ENCODE measurements around the gene KCNN4. TPM values are rescaled to one million over a fixed set of nuclear protein-coding genes. Genes with fewer than 3 reads are reported as not detected.

KCNN4 gene
- polyA plus RNA-seq, 1 of the 3 experiments (the other 2 are of a cell fraction), result 22.2 TPM

- no peak for TF ChIP-seq USF2 (IDR thresholded peaks at IDR 0.05; ENCODE audit: borderline replicate concordance, low read depth, low read length)
These were observed 7.1 kb downstream of the KCNN4 start (continued) for GRCh38 chr19:43773725-43774102.

GRCh38 chr19:43769256-43769655, 11.5 kb downstream of the KCNN4 start:
- Histone ChIP-seq H2AFZ (ENCODE audit: low read depth) (no peak overlapping the region), H3K79me2 (ENCODE audit: insufficient read depth) (no peaks in the 10 kb centered on the region), H3K9ac (no peak overlapping the region), H3K27ac (ENCODE audit: low read depth in 2 of 2, low read length in 1 of 2) (no peak overlapping the region), H3K4me1 (ENCODE audit: control insufficient read depth in 1 of 2, insufficient read depth in 2 of 2, low read depth in 1 of 2, low read length in 1 of 2) (peaks cover 7 to 11% of the 10 kb centered on the region in 2 experiments; a peak in 3 of 4 replicates), H3K36me3 (replicated peaks in 1 of 2; ENCODE audit: control insufficient read depth in 1 of 2, insufficient read depth in 2 of 2, low read length in 1 of 2) (no peaks in the 10 kb centered on the region), H3F3A (replicated peaks; ENCODE audit: insufficient read depth) (peaks cover 23% of the 10 kb centered on the region), H3K4me2 (no peak overlapping the region), H3K4me3 (ENCODE audit: low read depth in 2 of 2, low read length in 1 of 2) (no peak overlapping the region), H3K27me3 (ENCODE audit: insufficient read depth) (no peaks in the 10 kb centered on the region), H3K9me2 (no peaks in the 10 kb centered on the region), H4K20me1 (ENCODE audit: insufficient read depth) (no peaks in the 10 kb centered on the region), H3K9me3 (no peaks in the 10 kb centered on the region)
- TF ChIP-seq RXRA (IDR thresholded peaks at IDR 0.05; ENCODE audit: borderline replicate concordance, low read depth) (no peak), ELF1 (IDR thresholded peaks at IDR 0.05) (no peak), FOXM1 (IDR thresholded peaks at IDR 0.05; ENCODE audit: low read depth) (no peak)
- CTCF ChIA-PET, result interaction anchor here (0.9 to 5.4 kb wide), 4 partner anchors 7 to 24 kb away, joined by 5 to 46 read pairs (median 6); no protein-coding TSS in a partner anchor
- no peak for DNase-seq
- POLR2A ChIA-PET, result no interaction called here
- WGBS (ENCODE audit: low lambda C conversion rate), result 89% methylated on average over 14 of the region's 14 CpGs

GRCh38 chr19:43768273-43769050, 12.3 kb downstream of the KCNN4 start:
- Histone ChIP-seq H3K9me2 (no peaks in the 10 kb centered on the region), H3K4me2 (no peak overlapping the region), H2AFZ (ENCODE audit: low read depth) (no peak overlapping the region), H3K9ac (no peak overlapping the region), H3K4me3 (ENCODE audit: low read depth in 2 of 2, low read length in 1 of 2) (no peak overlapping the region), H3K27ac (ENCODE audit: low read depth in 2 of 2, low read length in 1 of 2) (no peak overlapping the region), H3K27me3 (ENCODE audit: insufficient read depth) (no peaks in the 10 kb centered on the region), H3K36me3 (replicated peaks in 1 of 2; ENCODE audit: control insufficient read depth in 1 of 2, insufficient read depth in 2 of 2, low read length in 1 of 2) (no peaks in the 10 kb centered on the region), H3K9me3 (no peaks in the 10 kb centered on the region), H3K79me2 (ENCODE audit: insufficient read depth) (no peaks in the 10 kb centered on the region), H3F3A (replicated peaks; ENCODE audit: insufficient read depth) (peaks cover 28% of the 10 kb centered on the region), H3K4me1 (ENCODE audit: control insufficient read depth in 1 of 2, insufficient read depth in 2 of 2, low read depth in 1 of 2, low read length in 1 of 2) (peaks cover 0 to 17% of the 10 kb centered on the region in 2 experiments; a peak in 3 of 4 replicates), H4K20me1 (ENCODE audit: insufficient read depth) (no peaks in the 10 kb centered on the region)
- DNase-seq, result no peak
- ChIA-PET POLR2A (no interaction called here), CTCF (interaction anchor here (0.9 to 5.4 kb wide), 7 partner anchors 8 to 23 kb away, joined by 3 to 47 read pairs (median 7); partner anchors contain the start of gene SMG9)
- 86% methylated on average over 14 of the region's 15 CpGs for WGBS (ENCODE audit: low lambda C conversion rate)
- TF ChIP-seq MAX (IDR thresholded peaks at IDR 0.05; ENCODE audit: low read depth) (no peak), GATA2 (CRISPR knock-in tag; IDR thresholded peaks at IDR 0.05) (no peak), FOSL2 (IDR thresholded peaks at IDR 0.05; ENCODE audit: borderline replicate concordance, low read depth) (no peak), ELF1 (IDR thresholded peaks at IDR 0.05) (no peak), PBX3 (IDR thresholded peaks at IDR 0.05) (no peak), USF1 (IDR thresholded peaks at IDR 0.05; ENCODE audit: borderline replicate concordance, low read depth) (no peak), FOXM1 (IDR thresholded peaks at IDR 0.05; ENCODE audit: low read depth) (no peak), TAF1 (IDR thresholded peaks at IDR 0.05; ENCODE audit: borderline replicate concordance, low read depth, low read length) (no peak), NRF1 (IDR thresholded peaks at IDR 0.05; ENCODE audit: low read depth, low read length) (no peak), TCF12 (IDR thresholded peaks at IDR 0.05) (no peak), JUND (IDR thresholded peaks at IDR 0.05) (no peak), RFX5 (IDR thresholded peaks at IDR 0.05; ENCODE audit: low read length) (no peak), POLR2AphosphoS5 (IDR thresholded peaks at IDR 0.05; ENCODE audit: low read depth, low read length) (no peak), RXRA (IDR thresholded peaks at IDR 0.05; ENCODE audit: borderline replicate concordance, low read depth) (no peak), SIN3A (IDR thresholded peaks at IDR 0.05; ENCODE audit: borderline replicate concordance, low read depth, low read length) (no peak), MXI1 (IDR thresholded peaks at IDR 0.05; ENCODE audit: low read depth, low read length) (no peak), EZH2phosphoT487 (IDR thresholded peaks at IDR 0.05; ENCODE audit: borderline replicate concordance, low read depth) (no peak), ZBTB33 (IDR thresholded peaks at IDR 0.05; ENCODE audit: borderline replicate concordance, low read depth) (no peak)

Data from SK-N-SH (cell line).